Measurements from ENCODE around the gene MELK.

GRCh38 chr9:36713515-36714490 is 141.1 kb downstream of the MELK start:
- no peak for TF ChIP-seq POLR2A (IDR thresholded peaks at IDR 0.05)
- TF ChIP-seq CTCF (IDR thresholded peaks at IDR 0.05), result no peak
- no peak for TF ChIP-seq POLR2AphosphoS5 (IDR thresholded peaks at IDR 0.05)
- no peak for TF ChIP-seq EP300 (IDR thresholded peaks at IDR 0.05)

Measured in gastroesophageal sphincter (tissue), 3 donors.